ENCODE data around the gene ROR2. TPM values are rescaled to one million over a fixed set of nuclear protein-coding genes. Genes with fewer than 3 reads are reported as not detected.

The ROR2 gene
- total RNA-seq, 1 donor from 2014 or later, result not detected

DNA sequence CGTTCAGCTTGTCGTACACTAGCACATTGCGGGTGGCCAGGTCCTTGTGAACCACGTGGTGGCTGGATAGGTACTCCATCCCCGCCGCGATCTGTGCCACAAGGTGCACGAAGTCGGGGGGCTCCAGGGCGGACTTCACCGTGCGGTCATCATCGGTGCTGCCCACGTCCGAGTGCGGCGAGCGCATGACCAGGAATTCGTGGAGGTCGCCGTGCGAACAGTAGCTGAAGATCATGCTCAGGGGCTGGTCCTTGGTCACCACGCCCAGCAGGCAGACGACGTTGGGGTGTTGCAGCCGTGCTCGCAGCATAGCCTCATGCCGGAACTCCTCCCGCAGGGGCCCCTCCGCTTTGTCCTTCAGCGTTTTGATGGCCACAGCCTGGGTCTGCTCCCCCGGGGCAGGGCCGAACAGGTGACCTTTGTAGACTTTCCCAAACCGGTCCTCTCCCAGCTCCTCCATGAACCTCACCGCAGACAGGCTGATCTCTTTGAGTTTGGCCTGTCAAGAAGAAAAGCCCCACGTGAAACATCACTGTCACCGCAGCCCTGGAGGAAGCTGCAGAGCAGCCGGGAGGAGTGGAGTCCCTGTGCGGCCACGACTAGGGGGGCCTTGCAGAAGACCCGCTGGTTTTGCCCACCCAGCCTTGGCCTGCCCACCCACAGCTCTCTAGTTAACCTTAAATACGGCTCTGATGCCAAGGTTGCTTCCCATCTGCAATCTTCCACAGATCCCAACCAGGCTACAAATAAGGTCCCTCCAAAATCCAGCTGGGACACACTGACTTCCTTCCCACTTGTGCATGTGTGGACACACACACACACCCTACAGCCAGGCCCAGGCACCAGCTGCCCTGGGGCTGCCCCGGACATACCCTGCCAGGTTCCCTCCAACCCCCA, 225.2 kb downstream of the ROR2 start:
- peaks cover 14% of the 10 kb centered on the region for H3K4me1 Mint-ChIP-seq (ENCODE audit: low read depth)
- H3K27ac Mint-ChIP-seq, result no peak overlapping the region
- H3K36me3 Mint-ChIP-seq (ENCODE audit: low read depth), result no peaks in the 10 kb centered on the region
- H3K4me3 Mint-ChIP-seq (ENCODE audit: low read depth), result no peak overlapping the region
- DNase-seq (ENCODE audit: low spot score), result no peak
- H3K9me3 Mint-ChIP-seq, result no peaks in the 10 kb centered on the region
- peaks cover 28% of the 10 kb centered on the region for H3K27me3 Mint-ChIP-seq (ENCODE audit: low read depth)
- intact Hi-C loops (cut with micrococcal nuclease), result no loop called here

DNA sequence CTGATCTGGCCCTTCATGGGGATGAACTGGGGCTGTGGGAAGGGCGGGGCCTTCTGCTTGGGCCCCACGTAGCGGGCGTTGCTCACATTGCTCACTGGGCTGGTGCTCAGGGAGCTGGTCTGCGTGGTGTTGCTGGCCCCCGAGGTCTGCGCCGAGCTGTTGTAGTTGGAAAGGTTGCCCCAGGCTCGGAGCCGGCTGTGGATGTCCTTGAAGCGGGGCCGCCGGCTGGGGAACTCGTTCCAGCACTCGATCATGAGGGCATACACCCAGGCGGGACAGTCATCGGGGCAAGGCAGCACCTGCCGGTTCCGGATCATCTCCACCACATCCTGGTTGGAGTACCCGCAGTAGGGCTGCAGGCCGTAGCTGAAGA, 226.0 kb downstream of the ROR2 start:
- intact Hi-C loops (cut with micrococcal nuclease), result no loop called here
- peaks cover 36% of the 10 kb centered on the region for H3K27me3 Mint-ChIP-seq (ENCODE audit: low read depth)
- H3K36me3 Mint-ChIP-seq (ENCODE audit: low read depth), result no peaks in the 10 kb centered on the region
- peaks cover 11% of the 10 kb centered on the region for H3K4me1 Mint-ChIP-seq (ENCODE audit: low read depth)
- no peak overlapping the region for H3K4me3 Mint-ChIP-seq (ENCODE audit: low read depth)
- no peak for DNase-seq (ENCODE audit: low spot score)
- H3K27ac Mint-ChIP-seq, result no peak overlapping the region
- H3K9me3 Mint-ChIP-seq, result no peaks in the 10 kb centered on the region

DNA sequence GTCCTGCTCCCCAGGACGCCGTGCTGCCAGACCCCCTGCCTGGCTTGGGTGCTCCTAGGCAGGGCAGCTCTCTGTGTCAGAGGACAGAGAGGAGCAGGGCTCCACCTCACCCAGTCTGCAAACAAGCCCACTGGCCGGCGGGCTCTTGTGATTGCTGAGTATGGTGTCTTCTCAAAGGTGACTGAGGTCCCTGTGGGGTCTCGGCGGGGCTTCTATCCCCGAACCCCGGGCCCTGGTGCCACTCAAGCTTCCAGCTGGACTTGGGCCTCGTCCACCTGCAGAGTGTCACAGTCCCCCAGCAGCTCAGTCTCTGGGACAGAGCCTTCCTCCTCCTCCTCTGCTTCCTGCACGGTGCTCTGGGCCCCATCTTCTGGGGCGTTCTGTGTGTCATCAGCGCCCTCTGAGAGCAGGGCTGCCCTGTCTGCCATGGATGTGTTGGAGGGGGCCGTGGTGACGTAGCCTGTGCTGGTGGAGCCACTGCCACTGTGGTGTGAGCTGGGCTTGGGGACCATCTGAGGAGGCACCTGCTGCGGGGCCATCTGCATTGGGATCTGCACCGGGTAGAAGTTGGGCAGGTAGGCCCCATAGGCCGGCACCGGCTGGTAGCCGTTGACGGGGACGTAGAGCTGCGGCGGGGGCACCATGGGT, 226.5 kb downstream of the ROR2 start:
- Mint-ChIP-seq H3K4me1 (ENCODE audit: low read depth) (peaks cover 11% of the 10 kb centered on the region), H3K9me3 (no peaks in the 10 kb centered on the region), H3K27ac (no peak overlapping the region), H3K4me3 (ENCODE audit: low read depth) (no peak overlapping the region), H3K36me3 (ENCODE audit: low read depth) (no peaks in the 10 kb centered on the region), H3K27me3 (ENCODE audit: low read depth) (peaks cover 36% of the 10 kb centered on the region)
- no peak for DNase-seq (ENCODE audit: low spot score)
- intact Hi-C loops (cut with micrococcal nuclease), result no loop called here

DNA sequence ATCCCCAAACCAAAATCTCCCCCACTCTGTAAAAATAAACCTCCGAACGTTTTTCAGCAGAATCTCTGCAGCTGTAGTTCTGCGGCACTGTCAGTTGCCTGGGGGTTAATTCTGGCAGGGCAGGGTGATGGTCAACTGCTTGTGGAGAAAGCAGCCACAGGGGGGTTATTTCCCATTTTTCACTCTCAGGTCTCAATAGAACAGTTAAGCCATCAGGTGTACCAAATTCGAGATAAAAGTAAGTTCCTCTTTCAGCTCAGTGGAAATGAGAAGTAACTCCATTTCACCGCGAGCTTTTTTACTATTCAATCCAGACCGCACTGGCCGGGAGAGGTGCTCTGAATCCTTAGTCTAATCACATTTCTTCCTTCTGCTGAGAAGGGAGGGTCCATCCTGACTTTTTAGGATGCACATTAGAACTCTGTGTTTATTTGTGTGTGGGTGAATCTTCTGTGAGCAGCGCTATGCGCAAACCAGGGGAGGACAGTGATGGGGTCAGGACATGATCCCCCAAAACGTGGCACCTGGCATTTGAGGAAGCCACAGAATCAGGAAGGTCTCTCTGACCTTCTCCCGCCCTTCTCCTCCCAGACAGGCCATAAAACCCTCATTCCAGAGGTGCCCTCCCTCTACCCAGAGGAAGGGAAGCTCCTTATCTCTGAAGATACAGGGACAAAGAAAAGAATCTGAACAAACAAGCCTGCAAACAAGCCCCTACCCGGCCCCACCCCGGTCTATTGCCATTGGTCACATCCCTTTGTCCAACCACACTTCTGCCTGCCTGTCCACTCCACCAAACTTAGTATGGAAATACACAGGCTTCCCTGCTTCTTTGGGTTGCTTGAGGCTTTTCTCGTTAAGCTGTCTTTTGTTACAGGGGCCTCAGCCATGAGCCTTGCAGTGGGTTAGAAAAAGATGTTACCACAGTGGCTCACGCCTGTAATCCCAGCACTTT, 229.0 kb downstream of the ROR2 start:
- Mint-ChIP-seq H3K27me3 (ENCODE audit: low read depth) (peaks cover 53% of the 10 kb centered on the region), H3K4me1 (ENCODE audit: low read depth) (peaks cover 4% of the 10 kb centered on the region), H3K36me3 (ENCODE audit: low read depth) (no peaks in the 10 kb centered on the region), H3K9me3 (peaks cover 8% of the 10 kb centered on the region), H3K27ac (no peak overlapping the region), H3K4me3 (ENCODE audit: low read depth) (no peak overlapping the region)
- no peak for DNase-seq (ENCODE audit: low spot score)
- intact Hi-C loops (cut with micrococcal nuclease), result no loop called here

DNA sequence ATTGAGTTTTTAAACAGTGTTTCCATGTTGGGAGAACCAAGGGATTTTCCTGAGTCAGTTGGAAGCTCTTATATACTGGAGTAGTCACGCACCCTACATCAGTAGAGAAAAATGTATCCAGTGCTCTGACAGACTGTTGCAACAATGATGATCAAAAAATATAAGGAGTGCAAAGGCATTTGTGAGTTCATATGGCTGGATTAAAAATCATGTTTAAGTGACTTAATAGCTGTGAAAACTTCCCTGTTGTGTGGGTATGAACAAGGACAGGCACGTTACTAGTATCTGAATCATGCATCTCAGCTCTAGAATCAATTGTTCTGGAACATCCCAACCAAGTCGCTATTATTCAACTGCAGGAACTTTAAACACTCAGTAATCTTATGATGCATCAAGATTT, 229.7 kb downstream of the ROR2 start:
- intact Hi-C loops (cut with micrococcal nuclease), result no loop called here

DNA sequence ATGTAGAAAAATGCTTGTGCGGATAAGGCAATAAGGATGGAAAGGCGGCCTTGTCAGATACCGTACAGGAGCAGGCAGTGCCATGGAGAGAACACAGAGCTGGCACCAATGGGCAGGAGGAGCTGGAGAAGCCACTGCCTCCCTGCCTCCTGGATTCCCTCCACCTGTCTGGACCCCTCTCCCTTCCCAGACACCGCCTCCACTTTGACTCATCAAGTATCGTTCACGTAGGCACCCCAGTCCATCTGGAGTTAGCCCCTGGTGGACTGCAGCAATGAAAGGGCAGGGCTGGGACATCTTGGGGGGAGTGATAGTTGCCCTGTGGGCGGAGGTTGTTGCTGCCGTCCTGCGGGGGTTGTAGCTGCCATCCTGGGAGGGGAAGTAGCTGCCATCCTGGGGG, 232.0 kb downstream of the ROR2 start:
- H3K27me3 Mint-ChIP-seq (ENCODE audit: low read depth), result peaks cover 50% of the 10 kb centered on the region
- peaks cover 8% of the 10 kb centered on the region for H3K9me3 Mint-ChIP-seq
- H3K4me3 Mint-ChIP-seq (ENCODE audit: low read depth), result no peak overlapping the region
- intact Hi-C loops (cut with micrococcal nuclease), result loop anchor here (5.0 to 10.0 kb wide), 2 partner anchors 36 to 683 kb away; no protein-coding TSS in a partner anchor
- H3K27ac Mint-ChIP-seq, result no peak overlapping the region
- no peak for DNase-seq (ENCODE audit: low spot score)
- no peaks in the 10 kb centered on the region for H3K36me3 Mint-ChIP-seq (ENCODE audit: low read depth)
- H3K4me1 Mint-ChIP-seq (ENCODE audit: low read depth), result peaks cover 9% of the 10 kb centered on the region

More for the DNA sequence above, 229.7 kb downstream of the ROR2 start:
- no peak overlapping the region for H3K4me3 Mint-ChIP-seq (ENCODE audit: low read depth)
- peaks cover 53% of the 10 kb centered on the region for H3K27me3 Mint-ChIP-seq (ENCODE audit: low read depth)
- H3K36me3 Mint-ChIP-seq (ENCODE audit: low read depth), result no peaks in the 10 kb centered on the region
- H3K9me3 Mint-ChIP-seq, result peaks cover 8% of the 10 kb centered on the region
- no peak overlapping the region for H3K27ac Mint-ChIP-seq
- peaks cover 4% of the 10 kb centered on the region for H3K4me1 Mint-ChIP-seq (ENCODE audit: low read depth)
- DNase-seq (ENCODE audit: low spot score), result no peak

DNA sequence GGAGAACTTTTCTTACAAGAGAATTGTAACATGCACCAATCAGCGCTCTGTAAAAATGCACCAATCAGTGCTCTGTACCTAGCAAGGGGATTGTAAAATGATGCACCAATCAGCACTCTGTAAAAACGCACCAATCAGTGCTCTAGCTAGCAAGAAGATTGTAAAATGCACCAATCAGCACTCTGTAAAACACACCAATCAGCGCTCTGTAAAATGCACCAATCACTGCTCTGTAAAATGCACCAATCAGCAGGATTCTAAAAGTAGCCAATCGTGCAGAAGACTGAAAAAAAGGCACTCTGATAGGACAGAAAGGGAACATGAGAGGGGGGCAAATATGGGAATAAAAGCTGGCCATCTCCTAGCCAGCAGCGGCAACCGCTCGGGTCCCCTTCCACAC, 233.2 kb downstream of the ROR2 start:
- Mint-ChIP-seq H3K27me3 (ENCODE audit: low read depth) (peaks cover 39% of the 10 kb centered on the region), H3K27ac (no peak overlapping the region), H3K4me3 (ENCODE audit: low read depth) (no peak overlapping the region), H3K36me3 (ENCODE audit: low read depth) (no peaks in the 10 kb centered on the region), H3K4me1 (ENCODE audit: low read depth) (peaks cover 18% of the 10 kb centered on the region), H3K9me3 (peaks cover 8% of the 10 kb centered on the region)
- DNase-seq (ENCODE audit: low spot score), result no peak
- intact Hi-C loops (cut with micrococcal nuclease), result loop anchor here (5.0 to 10.0 kb wide), 2 partner anchors 35 to 682 kb away; no protein-coding TSS in a partner anchor

DNA sequence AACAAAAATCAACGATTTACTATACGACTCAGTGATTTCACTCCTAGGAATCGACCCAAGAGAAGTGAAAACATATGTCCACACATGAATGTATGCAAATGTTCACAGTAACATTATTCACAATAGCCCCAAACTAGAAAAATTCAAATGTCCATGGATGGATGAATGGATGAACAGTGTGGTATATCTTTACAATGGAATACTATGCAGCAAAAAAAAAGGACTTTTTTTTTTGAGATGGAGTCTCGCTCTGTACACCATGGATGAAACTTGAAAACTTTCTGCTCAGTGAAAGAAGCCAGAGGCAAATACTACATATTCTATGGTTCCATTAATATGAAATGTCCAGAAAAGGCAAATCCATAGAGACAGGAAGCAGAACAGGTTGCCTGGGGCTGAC, 233.8 kb downstream of the ROR2 start:
- DNase-seq (ENCODE audit: low spot score), result no peak
- Mint-ChIP-seq H3K27me3 (ENCODE audit: low read depth) (peaks cover 38% of the 10 kb centered on the region), H3K27ac (no peak overlapping the region), H3K4me1 (ENCODE audit: low read depth) (peaks cover 18% of the 10 kb centered on the region), H3K36me3 (ENCODE audit: low read depth) (no peaks in the 10 kb centered on the region), H3K9me3 (peaks cover 8% of the 10 kb centered on the region), H3K4me3 (ENCODE audit: low read depth) (no peak overlapping the region)
- intact Hi-C loops (cut with micrococcal nuclease), result loop anchor here (5.0 to 10.0 kb wide), 2 partner anchors 34 to 681 kb away; no protein-coding TSS in a partner anchor

DNA sequence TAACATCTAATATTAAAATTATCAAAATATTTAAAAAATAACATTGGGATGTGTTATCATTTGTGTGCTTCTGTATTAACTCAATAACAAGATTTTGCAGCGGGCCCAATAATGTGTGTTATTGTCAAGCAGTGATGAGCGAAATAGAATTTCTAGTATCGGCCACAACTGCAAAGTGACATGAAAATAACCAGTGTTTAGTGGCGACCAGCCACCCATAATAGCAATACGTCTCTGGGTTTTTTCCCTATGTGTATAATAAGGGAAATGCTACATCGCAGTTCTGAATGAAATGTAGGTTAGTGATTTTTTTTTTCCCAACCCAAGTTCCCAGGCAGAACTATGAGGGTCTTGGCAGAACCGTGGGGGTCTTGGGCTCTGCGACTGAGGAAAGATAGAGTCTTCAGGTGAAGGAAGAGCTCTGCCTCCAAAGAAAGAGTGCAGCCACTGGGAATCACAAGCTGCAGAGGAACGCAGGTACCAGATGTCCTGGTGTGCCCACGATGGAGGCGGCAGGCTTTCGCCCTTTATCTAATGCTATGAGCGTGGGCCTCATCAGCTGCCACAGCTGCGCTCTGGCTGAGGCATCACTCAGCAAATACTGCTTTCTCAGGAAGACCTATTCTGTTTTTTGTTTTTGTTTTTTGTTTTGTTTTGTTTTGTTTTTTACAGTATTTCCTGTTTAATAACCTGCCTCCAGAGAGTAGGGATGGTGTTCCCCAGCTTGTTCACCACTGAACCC, 235.0 kb downstream of the ROR2 start:
- Mint-ChIP-seq H3K36me3 (ENCODE audit: low read depth) (no peaks in the 10 kb centered on the region), H3K4me1 (ENCODE audit: low read depth) (peaks cover 18% of the 10 kb centered on the region), H3K27me3 (ENCODE audit: low read depth) (peaks cover 27% of the 10 kb centered on the region), H3K9me3 (peaks cover 8% of the 10 kb centered on the region), H3K4me3 (ENCODE audit: low read depth) (no peak overlapping the region), H3K27ac (no peak overlapping the region)
- no peak for DNase-seq (ENCODE audit: low spot score)
- intact Hi-C loops (cut with micrococcal nuclease), result loop anchor here (5.0 to 10.0 kb wide), 5 partner anchors 33 to 680 kb away; no protein-coding TSS in a partner anchor

DNA sequence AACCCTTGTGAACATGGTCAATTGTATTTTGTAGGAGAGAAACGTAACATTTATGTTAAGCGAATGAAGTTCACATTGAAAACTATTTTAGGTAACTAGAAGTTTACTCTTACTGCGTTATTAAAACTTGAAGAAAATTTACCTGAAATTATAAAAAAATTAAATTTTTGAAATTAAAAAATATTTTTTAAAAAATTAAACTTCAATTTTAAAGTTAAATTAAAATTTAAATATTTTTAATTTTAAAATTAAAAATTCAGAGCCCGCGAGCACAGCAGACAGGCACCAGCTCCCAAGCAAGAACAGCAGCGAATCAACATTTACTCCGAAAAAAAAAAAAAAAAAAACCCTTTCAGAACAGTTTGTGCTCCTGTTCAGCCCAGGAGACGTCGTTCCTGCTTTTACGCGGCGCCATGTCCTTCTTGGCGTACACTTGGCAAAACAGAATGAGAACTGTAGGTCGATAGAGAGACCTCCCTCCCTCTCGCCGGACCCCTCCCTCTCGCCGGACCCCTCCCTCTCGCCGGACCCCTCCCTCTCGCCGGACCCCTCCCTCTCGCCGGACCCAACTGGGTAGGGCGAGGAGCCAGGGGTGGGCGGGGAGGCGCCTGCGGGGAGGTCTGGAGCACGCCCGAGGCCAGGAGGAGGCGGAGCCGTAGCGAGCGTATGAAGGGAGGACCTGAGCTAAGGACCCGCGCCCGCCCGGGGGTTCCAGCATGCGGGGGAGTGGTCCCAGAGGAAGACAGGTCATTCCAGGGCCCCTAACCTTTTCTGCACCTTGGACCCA, 235.8 kb downstream of the ROR2 start:
- intact Hi-C loops (cut with micrococcal nuclease), result loop anchor here (5.0 to 10.0 kb wide), 4 partner anchors 357 to 679 kb away; no protein-coding TSS in a partner anchor
- peaks cover 18% of the 10 kb centered on the region for H3K4me1 Mint-ChIP-seq (ENCODE audit: low read depth)

DNA sequence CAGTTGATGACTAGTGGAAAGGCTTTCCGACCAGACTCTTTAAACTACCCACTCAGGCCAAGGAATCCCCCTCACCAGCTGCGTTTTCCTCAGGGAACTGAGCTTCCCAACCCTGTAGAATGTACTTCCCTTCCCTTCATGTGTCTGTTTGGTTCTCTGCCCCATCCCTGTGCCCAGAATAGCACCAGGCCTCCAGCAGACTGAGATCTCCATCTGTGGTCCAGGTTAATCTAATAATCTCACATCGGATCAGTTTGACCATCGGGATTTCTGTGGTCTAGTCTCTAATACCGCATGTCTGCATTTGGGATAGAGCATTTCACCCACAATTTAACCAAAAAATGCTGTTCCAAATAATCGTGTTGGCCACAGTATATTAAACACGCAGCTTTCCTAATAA, 237.2 kb downstream of the ROR2 start:
- Mint-ChIP-seq H3K4me3 (ENCODE audit: low read depth) (no peak overlapping the region), H3K36me3 (ENCODE audit: low read depth) (no peaks in the 10 kb centered on the region), H3K4me1 (ENCODE audit: low read depth) (peaks cover 18% of the 10 kb centered on the region), H3K9me3 (peaks cover 8% of the 10 kb centered on the region), H3K27ac (no peak overlapping the region), H3K27me3 (ENCODE audit: low read depth) (peaks cover 16% of the 10 kb centered on the region)
- intact Hi-C loops (cut with micrococcal nuclease), result loop anchor here (1.0 to 10.0 kb wide), 5 partner anchors 289 to 678 kb away; no protein-coding TSS in a partner anchor
- no peak for DNase-seq (ENCODE audit: low spot score)

More for the DNA sequence above, 235.8 kb downstream of the ROR2 start:
- Mint-ChIP-seq H3K9me3 (peaks cover 8% of the 10 kb centered on the region), H3K27me3 (ENCODE audit: low read depth) (peaks cover 19% of the 10 kb centered on the region), H3K27ac (no peak overlapping the region), H3K4me3 (ENCODE audit: low read depth) (no peak overlapping the region), H3K36me3 (ENCODE audit: low read depth) (no peaks in the 10 kb centered on the region)
- DNase-seq (ENCODE audit: low spot score), result no peak

All from activated T-helper 2 cell treated with anti-CD3 and anti-CD28 coated beads, Interferon-gamma antibody, Interleukin-2, Interleukin-4, amounts not matched to agents 10 μg/mL and 5 μg/mL and 100 μg/mL, durations not matched to agents 14 hours and 24 hours and 36 hours (primary cell).